ENCODE results near the gene ESR1. TPM values are rescaled to one million over a fixed set of nuclear protein-coding genes. Genes with fewer than 3 reads are reported as not detected.

The ESR1 gene
- total RNA-seq, 1 donor from 2014 or later: not detected

DNA sequence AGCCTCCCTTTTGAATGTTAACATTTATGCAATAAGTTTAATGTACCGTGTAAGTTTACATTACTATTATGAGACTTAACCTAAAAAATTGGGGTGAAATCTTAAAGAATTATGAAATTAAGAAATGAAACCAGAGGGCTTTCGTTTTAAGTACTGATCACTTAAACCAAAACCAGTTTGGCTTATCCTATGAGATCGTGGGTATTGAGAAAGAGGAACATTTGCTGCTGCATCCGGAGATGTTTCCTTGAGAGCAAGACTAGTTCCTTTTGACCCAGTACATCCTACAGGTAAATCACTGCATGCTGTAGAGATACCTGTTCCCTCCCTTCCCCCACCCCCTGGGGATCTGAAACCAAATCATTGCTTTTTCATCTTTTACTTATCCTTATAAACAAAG lies 201.3 kb downstream of the ESR1 start:
- Mint-ChIP-seq H3K4me1 (ENCODE audit: low read depth) (no peaks in the 10 kb centered on the region), H3K27ac (no peak overlapping the region), H3K27me3 (no peaks in the 10 kb centered on the region), H3K36me3 (ENCODE audit: insufficient read depth) (no peaks in the 10 kb centered on the region), H3K4me3 (ENCODE audit: low read depth) (no peak overlapping the region), H3K9me3 (ENCODE audit: low read depth) (no peaks in the 10 kb centered on the region)
- no peak for DNase-seq (ENCODE audit: low spot score, unreplicated experiment)
- no peak for TF ChIP-seq CTCF (IDR thresholded peaks at IDR 0.05; ENCODE audit: unreplicated experiment)

DNA sequence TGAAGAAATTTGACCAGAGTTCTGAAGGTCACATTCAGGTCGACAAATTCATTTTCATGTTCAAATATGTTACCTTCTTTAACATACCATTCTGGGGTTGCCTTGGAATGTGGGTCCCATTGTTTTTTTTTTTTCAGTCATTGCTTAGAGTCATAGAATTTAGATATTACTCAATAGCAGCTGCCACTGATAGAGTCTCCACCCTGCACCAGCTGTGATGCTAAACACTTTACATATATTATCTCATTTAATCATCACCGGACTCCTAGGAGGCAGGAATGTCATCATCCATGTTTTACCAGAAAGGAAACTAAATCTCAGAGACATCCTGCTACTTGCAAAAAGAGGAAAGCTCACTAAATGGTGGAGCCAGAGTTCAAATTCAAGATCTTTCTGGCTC lies 204.7 kb downstream of the ESR1 start:
- H3K27me3 Mint-ChIP-seq: peaks cover 3% of the 10 kb centered on the region
- no peak for TF ChIP-seq CTCF (IDR thresholded peaks at IDR 0.05; ENCODE audit: unreplicated experiment)
- no peak for DNase-seq (ENCODE audit: low spot score, unreplicated experiment)
- H3K27ac Mint-ChIP-seq: no peak overlapping the region
- H3K4me3 Mint-ChIP-seq (ENCODE audit: low read depth): no peak overlapping the region
- no peaks in the 10 kb centered on the region for H3K4me1 Mint-ChIP-seq (ENCODE audit: low read depth)
- no peaks in the 10 kb centered on the region for H3K36me3 Mint-ChIP-seq (ENCODE audit: insufficient read depth)
- H3K9me3 Mint-ChIP-seq (ENCODE audit: low read depth): peaks cover 4% of the 10 kb centered on the region

- Mint-ChIP-seq H3K27ac (no peak overlapping the region), H3K4me1 (ENCODE audit: low read depth) (no peaks in the 10 kb centered on the region), H3K4me3 (ENCODE audit: low read depth) (no peak overlapping the region), H3K36me3 (ENCODE audit: insufficient read depth) (no peaks in the 10 kb centered on the region), H3K27me3 (peaks cover 3% of the 10 kb centered on the region), H3K9me3 (ENCODE audit: low read depth) (peaks cover 4% of the 10 kb centered on the region)
- TF ChIP-seq CTCF (IDR thresholded peaks at IDR 0.05; ENCODE audit: unreplicated experiment): no peak
- DNase-seq (ENCODE audit: low spot score, unreplicated experiment): no peak
Measured at GRCh38 chr6:152018876-152019275, 211.4 kb downstream of the ESR1 start.

DNA sequence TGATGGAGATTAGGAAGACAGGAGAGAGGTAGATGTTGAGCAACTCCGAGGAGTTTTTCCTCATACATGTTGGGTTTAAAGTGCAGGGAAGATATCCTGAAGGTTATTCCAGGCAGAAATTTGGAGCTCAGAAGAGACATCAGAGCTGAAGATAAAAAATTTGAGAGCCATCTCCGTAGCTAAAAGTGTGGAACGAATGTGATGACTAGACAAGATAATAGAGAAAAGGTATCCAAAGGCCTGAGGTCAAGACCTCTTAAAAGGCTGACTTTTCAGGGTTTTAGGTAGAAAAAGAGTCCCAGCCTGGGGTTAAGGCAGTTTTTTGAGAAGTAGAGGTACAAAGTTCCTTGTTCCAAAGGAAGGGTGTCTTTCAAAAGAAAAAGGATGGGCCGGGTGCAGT lies 214.8 kb downstream of the ESR1 start:
- no peak for DNase-seq (ENCODE audit: low spot score, unreplicated experiment)
- Mint-ChIP-seq H3K4me3 (ENCODE audit: low read depth) (no peak overlapping the region), H3K27ac (no peak overlapping the region), H3K36me3 (ENCODE audit: insufficient read depth) (no peaks in the 10 kb centered on the region), H3K9me3 (ENCODE audit: low read depth) (peaks cover 3% of the 10 kb centered on the region), H3K27me3 (no peaks in the 10 kb centered on the region), H3K4me1 (ENCODE audit: low read depth) (no peaks in the 10 kb centered on the region)
- TF ChIP-seq CTCF (IDR thresholded peaks at IDR 0.05; ENCODE audit: unreplicated experiment): no peak

DNA sequence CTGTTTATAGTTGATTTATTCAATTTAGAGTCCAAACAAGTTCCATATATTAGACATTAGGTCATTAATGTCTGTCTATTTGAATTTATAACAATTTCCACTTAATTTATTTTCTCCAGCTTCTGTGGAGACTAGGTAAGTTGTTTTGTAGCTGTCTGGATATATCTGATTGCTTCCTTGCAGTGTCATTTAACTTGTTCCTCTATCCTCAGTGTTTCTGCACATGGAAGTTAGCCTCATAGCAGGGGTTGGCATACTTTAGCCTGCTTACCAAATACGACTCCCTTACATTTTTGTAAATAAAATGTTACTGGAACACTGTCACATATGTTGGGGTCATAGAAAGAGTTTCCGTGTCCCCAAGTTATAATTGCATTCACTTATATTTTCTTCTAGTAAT lies 216.1 kb downstream of the ESR1 start:
- Mint-ChIP-seq H3K4me3 (ENCODE audit: low read depth) (no peak overlapping the region), H3K27ac (no peak overlapping the region), H3K4me1 (ENCODE audit: low read depth) (no peaks in the 10 kb centered on the region), H3K9me3 (ENCODE audit: low read depth) (peaks cover 3% of the 10 kb centered on the region), H3K27me3 (no peaks in the 10 kb centered on the region), H3K36me3 (ENCODE audit: insufficient read depth) (no peaks in the 10 kb centered on the region)
- no peak for DNase-seq (ENCODE audit: low spot score, unreplicated experiment)
- no peak for TF ChIP-seq CTCF (IDR thresholded peaks at IDR 0.05; ENCODE audit: unreplicated experiment)
